Vagina (tissue), 2 donors: ENCODE data around the gene UPP2. TPM values are rescaled to one million over a fixed set of nuclear protein-coding genes. Genes with fewer than 3 reads are reported as not detected.

Source experiments
- DNase-seq, 2 donors: peaks; one replicate each; pipeline ENCODE4 v3.0.0-alpha.2; 2017; ENCODE audit errors: extremely low spot score in 2 of 2
- H3K27ac ChIP-seq: fragments of 200-600 bp; sonication (generic); one replicate; pipeline ENCODE4 v1.5.1; 2019
- H3K27me3 ChIP-seq: fragments of 200-600 bp; sonication (generic); one replicate; pipeline ENCODE4 v1.5.1; 2019
- H3K36me3 ChIP-seq, 2 donors: fragments of 200-600 bp; sonication (generic); one replicate each; pipeline ENCODE4 v1.5.1; 2017 to 2019
- H3K4me1 ChIP-seq: fragments of 200-600 bp; sonication (generic); one replicate; pipeline ENCODE4 v1.5.1; 2019
- H3K4me3 ChIP-seq, 2 donors: fragments of 200-600 bp; sonication (generic); 1 replicate in 1 of 2; 2 replicates in 1 of 2; pipeline ENCODE4 v1.5.1; 2016 to 2019
- H3K9me3 ChIP-seq: fragments of 200-600 bp; sonication (generic); one replicate; pipeline ENCODE4 v1.5.1; 2019
- POLR2A ChIP-seq, 2 donors: fragments of 450-650 bp; IDR thresholded peaks; one replicate each; pipeline ENCODE4 v1.6.1; 2017; ENCODE audit warnings: antibody characterized with exemption in 2 of 2, mild to moderate bottlenecking in 2 of 2, moderate library complexity in 2 of 2
- POLR2AphosphoS5 ChIP-seq, 2 donors: sonication (generic); formaldehyde crosslinking; IDR thresholded peaks; one replicate each; pipeline ENCODE4 v1.9.0; 2017; ENCODE audit warnings: antibody characterized with exemption in 2 of 2, mild to moderate bottlenecking in 2 of 2, low read depth in 1 of 2; ENCODE audit not compliant: insufficient read depth in 1 of 2
- intact Hi-C: fragments of 100-400 bp; cut with DNase I; formaldehyde crosslinking; loops from one replicate; pipeline ENCODE4 v1.15.1; 2023
- total RNA-seq: library from RNA; depleted of rRNA; stranded (reverse); fragments of >200 nt; gene quantifications from one replicate; pipeline ENCODE4 v1.2.3, GENCODE V29; 2016
- TF ChIP-seq, protein P1 (sequence below), 3 experiments: fragments of 450-650 bp in 2 of 3; fragments of 200-600 bp in 1 of 3; sonication (generic) in 1 of 3; IDR thresholded peaks; one replicate each; pipeline ENCODE4 v1.5.1; 2017 to 2019; ENCODE audit warnings: antibody characterized with exemption in 3 of 3, mild to moderate bottlenecking in 2 of 3, moderate library complexity in 2 of 3

UPP2 gene
- total RNA-seq, 1 donor from 2014 or later, result not detected

DNA sequence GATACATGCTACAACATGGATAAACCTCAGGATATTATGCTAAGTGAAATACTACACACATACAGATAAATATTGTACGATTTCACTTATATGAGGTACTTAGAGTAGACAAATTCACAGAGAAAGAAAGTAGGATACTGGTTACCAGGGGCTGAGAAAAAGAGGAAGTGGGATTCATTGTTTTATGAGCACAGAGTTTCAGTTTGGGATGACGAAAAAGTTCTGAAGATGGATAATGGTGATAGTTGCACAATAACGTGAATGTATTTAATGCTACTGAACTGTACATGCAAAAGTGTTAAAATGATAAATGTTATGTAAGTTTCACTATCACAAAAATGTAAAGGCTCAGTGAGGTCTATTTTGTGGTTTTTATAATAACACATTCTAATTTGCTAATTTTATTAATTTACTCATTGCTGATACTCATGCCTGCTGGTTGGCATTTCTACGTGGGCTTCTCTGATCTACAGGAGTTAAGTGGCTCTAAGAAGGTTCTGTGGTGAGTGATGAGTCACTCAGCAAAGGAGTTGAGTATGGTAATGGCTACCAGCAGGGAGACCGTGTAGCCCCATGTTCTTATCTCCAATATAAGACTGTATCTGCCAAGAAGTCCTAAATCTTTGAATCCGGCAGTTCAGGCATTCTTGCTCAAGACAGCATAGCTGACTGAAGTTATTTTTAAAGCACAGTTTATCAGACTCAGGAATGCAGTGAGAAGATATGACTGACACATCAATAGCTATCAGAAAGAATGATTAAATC lies 41.1 kb downstream of the UPP2 start:
- no peak for DNase-seq
- TF ChIP-seq, protein P1, sequence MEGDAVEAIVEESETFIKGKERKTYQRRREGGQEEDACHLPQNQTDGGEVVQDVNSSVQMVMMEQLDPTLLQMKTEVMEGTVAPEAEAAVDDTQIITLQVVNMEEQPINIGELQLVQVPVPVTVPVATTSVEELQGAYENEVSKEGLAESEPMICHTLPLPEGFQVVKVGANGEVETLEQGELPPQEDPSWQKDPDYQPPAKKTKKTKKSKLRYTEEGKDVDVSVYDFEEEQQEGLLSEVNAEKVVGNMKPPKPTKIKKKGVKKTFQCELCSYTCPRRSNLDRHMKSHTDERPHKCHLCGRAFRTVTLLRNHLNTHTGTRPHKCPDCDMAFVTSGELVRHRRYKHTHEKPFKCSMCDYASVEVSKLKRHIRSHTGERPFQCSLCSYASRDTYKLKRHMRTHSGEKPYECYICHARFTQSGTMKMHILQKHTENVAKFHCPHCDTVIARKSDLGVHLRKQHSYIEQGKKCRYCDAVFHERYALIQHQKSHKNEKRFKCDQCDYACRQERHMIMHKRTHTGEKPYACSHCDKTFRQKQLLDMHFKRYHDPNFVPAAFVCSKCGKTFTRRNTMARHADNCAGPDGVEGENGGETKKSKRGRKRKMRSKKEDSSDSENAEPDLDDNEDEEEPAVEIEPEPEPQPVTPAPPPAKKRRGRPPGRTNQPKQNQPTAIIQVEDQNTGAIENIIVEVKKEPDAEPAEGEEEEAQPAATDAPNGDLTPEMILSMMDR (IDR thresholded peaks at IDR 0.05), result no peak
- TF ChIP-seq POLR2A (IDR thresholded peaks at IDR 0.05) (no peak), POLR2AphosphoS5 (IDR thresholded peaks at IDR 0.05; ENCODE audit: insufficient read depth in 1 of 2, low read depth in 1 of 2) (no peak)
- Histone ChIP-seq H3K4me1 (no peaks in the 10 kb centered on the region), H3K4me3 (no peak overlapping the region), H3K27ac (no peak overlapping the region), H3K36me3 (no peaks in the 10 kb centered on the region), H3K27me3 (no peaks in the 10 kb centered on the region), H3K9me3 (no peaks in the 10 kb centered on the region)
- intact Hi-C loops, result no loop called here

DNA sequence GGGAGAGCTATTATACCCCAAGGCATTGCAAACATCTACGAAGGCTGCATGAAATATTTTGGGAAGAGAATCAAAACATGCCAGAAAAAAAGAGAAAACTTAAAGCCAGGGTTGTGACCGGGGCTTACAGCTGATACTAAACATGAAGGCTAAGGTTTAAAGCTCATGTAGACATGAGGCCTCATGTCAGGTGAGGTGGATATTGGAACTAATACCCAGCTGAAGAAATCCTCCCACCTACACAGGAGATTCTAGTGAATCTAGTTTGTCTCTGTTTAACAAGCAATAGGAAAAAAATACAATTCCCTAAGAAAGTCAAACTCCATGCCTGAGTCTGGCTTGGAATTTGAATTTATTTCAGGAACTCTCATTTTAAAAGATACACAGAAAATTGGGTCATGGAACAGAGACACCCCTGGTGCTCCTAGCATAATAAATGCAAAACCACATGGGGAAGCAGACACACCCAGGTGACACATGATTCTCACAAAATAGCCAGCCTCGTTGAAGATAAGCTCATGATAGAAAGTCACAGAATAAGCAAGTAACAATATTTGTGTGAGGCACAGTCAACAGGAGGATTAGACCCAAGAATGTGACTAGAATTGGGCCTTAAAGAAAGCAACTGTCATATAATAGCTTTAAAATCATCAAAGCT lies 42.2 kb downstream of the UPP2 start:
- intact Hi-C loops, result no loop called here
- Histone ChIP-seq H3K27ac (no peak overlapping the region), H3K4me1 (no peaks in the 10 kb centered on the region), H3K4me3 (no peak overlapping the region), H3K9me3 (no peaks in the 10 kb centered on the region), H3K36me3 (no peaks in the 10 kb centered on the region), H3K27me3 (no peaks in the 10 kb centered on the region)
- no peak for TF ChIP-seq POLR2AphosphoS5 (IDR thresholded peaks at IDR 0.05; ENCODE audit: insufficient read depth in 1 of 2, low read depth in 1 of 2)
- no peak for DNase-seq

DNA sequence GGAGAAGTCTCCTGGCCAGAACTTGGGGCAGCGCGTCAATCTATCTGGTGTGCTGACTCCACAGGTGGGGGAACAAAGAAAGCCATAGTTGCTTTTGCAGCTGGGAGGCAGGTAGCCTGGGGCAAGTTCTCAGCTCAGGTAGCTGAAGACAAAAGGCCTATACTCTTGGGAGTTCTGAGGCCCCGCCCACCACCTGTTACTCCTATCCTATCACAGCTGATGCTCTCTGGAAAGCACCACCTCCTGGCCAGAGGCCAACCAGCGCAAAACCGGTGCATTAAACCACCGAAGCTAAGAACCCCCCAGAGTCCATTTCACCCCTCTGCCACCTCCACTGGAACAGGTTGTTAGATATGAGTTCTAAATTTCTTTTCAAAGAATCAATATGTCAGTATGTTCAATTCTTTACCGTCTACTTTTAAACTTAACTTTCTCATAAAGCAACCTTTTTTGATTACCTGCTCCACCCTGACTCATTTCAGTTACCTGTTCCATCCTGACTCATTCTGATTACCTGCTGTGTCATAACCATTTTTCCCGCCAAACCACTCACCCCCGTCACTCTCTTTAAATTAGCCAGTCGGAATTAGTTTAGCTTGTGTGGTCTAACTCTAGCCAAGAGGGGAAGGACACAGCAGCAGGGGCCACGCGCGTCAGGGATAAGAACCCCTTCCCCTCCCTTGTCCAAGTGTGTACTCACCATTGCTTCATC lies 43.4 kb downstream of the UPP2 start:
- no peaks in the 10 kb centered on the region for H3K9me3 ChIP-seq
- no peaks in the 10 kb centered on the region for H3K27me3 ChIP-seq
- no peak for TF ChIP-seq POLR2AphosphoS5 (IDR thresholded peaks at IDR 0.05; ENCODE audit: insufficient read depth in 1 of 2, low read depth in 1 of 2)
- TF ChIP-seq POLR2A (IDR thresholded peaks at IDR 0.05), result no peak
- TF ChIP-seq, protein P1 (IDR thresholded peaks at IDR 0.05), result no peak
- DNase-seq, result no peak
- no peak overlapping the region for H3K27ac ChIP-seq
- no peak overlapping the region for H3K4me3 ChIP-seq
- intact Hi-C loops, result no loop called here
- no peaks in the 10 kb centered on the region for H3K4me1 ChIP-seq
- no peaks in the 10 kb centered on the region for H3K36me3 ChIP-seq

DNA sequence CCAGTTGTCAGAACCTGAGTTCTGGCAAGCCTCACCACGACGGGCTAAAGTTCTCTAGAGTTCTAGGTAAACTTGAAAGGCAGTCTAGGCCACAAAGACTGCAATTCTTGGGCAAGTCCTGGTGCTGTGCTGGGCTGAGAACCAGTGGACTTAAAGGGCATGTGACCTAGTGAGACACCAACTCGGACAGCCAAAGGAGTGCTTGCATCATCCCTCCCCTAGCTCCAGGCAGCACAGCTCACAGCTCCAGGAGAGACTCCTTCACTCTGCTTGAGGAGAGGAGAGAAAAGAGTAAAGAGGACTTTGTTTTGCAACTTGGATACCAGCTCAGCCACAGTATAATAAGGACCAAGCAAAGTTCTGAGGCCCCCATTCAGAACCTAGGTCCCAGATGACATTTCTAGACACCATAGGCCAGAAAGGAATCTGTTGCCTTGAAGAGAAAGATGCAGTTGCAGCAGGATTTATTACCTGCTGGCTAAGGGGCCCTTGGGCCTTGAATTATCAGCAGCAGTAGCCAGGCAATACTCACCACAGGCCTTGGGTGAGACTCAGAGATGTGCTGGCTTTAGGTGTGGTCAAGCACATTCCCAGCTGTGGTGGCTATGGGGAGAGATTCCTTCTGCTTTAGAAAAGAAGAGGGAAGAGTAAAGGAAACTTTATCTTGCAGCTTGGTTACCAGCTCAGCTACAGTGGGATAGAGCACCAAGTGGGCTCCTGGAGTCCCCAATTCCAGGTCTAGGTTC lies 51.8 kb downstream of the UPP2 start:
- H3K4me3 ChIP-seq, result no peak overlapping the region
- no peaks in the 10 kb centered on the region for H3K9me3 ChIP-seq
- intact Hi-C loops, result no loop called here
- H3K4me1 ChIP-seq, result no peaks in the 10 kb centered on the region
- DNase-seq, result no peak
- TF ChIP-seq POLR2A (IDR thresholded peaks at IDR 0.05) (no peak), POLR2AphosphoS5 (IDR thresholded peaks at IDR 0.05; ENCODE audit: insufficient read depth in 1 of 2, low read depth in 1 of 2) (no peak)
- TF ChIP-seq, protein P1 (IDR thresholded peaks at IDR 0.05), result no peak
- no peaks in the 10 kb centered on the region for H3K27me3 ChIP-seq
- H3K27ac ChIP-seq, result no peak overlapping the region
- no peaks in the 10 kb centered on the region for H3K36me3 ChIP-seq

DNA sequence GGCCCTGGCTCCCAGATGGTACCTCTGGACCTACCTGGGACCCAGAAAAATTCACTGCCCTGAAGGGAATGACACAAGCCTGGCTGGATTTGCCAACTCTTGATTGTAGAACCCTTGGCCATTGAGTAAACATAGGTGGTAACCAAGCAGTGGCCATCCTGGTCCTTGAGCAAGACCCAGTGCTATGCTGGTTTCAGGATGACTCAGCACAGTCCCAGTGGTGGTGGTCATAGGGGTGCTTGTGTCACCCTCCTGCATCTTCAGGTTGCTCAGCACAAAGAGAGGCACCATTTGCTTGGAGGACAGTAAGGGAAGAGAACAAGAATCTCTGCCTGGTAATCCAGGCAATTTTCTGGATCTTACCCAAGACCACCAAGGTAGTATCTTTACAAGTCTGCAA lies 52.9 kb downstream of the UPP2 start:
- H3K9me3 ChIP-seq, result no peaks in the 10 kb centered on the region
- H3K27me3 ChIP-seq, result no peaks in the 10 kb centered on the region
- TF ChIP-seq POLR2A (IDR thresholded peaks at IDR 0.05) (no peak), POLR2AphosphoS5 (IDR thresholded peaks at IDR 0.05; ENCODE audit: insufficient read depth in 1 of 2, low read depth in 1 of 2) (no peak)
- TF ChIP-seq, protein P1 (IDR thresholded peaks at IDR 0.05), result no peak
- H3K36me3 ChIP-seq, result no peaks in the 10 kb centered on the region
- H3K27ac ChIP-seq, result no peak overlapping the region
- DNase-seq, result no peak
- no peak overlapping the region for H3K4me3 ChIP-seq
- H3K4me1 ChIP-seq, result no peaks in the 10 kb centered on the region
- intact Hi-C loops, result no loop called here
